ENCODE measurements around the gene CNNM3. TPM values are rescaled to one million over a fixed set of nuclear protein-coding genes. Genes with fewer than 3 reads are reported as not detected.

The CNNM3 gene
- total RNA-seq, 1 donor from 2014 or later = 10.6 TPM

DNA sequence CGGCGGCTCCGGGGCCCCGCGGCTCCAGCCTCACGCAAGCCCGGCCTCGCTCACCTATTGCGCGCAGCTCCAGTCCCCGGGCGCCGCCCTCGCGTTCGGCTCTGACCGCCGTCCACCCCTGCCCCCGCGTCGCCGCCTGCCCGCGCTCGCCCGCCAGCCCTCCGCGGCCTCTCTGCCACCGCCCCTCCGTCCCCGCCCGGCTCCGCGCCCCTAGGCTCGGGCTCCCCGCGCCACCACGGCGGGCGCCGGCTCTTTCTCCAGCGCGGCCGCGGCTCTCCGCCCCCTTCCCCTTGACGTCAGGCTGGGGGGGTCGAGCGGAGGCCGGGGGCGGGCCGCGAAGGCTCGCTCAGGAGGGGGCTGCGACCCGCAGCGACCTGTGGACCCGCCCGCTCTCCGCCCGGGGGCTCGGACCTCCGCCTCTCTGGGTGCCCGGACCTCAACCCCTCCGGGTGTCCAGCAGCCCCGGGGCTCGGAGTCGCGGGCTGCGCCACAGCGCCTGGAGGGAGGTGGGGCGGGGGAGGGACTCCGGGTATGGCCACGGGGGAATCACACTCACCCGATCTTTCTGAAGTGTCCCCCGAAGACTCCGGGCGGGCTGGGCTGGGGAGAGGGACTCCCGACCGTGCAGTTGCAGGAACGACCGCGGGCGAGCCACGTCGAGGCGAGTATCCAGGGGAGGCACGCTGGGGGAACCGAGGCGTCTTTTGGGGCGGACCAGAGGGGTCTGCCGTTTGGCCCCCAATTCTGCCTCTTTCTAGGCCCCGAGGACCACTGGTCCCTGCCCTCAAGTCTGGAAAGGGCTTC is 54.0 kb downstream of the CNNM3 start, which contains the start of gene SEMA4C:
Gene SEMA4C, minus strand, starts transcription at position 259 of the 804 bp plus-strand sequence. CDS start 2,194 bp downstream, outside the sequence.
- no peak for TF ChIP-seq CTCF (conservative IDR thresholded peaks at IDR 0.05; ENCODE audit: low read depth, low read length)
- no peak for DNase-seq (ENCODE audit: low read depth)
- peak within 1 kb of the TSS; percentile 91 for H3K4me3 ChIP-seq (ENCODE audit: low read depth, low read length)

- peak overlapping the region; percentile 91 for H3K4me3 ChIP-seq (ENCODE audit: low read depth, low read length)
- DNase-seq (ENCODE audit: low read depth) = no peak
- no peak for TF ChIP-seq CTCF (conservative IDR thresholded peaks at IDR 0.05; ENCODE audit: low read depth, low read length)
Observed at GRCh38 chr2:96870626-96871255, 54.7 kb downstream of the CNNM3 start.

GRCh38 chr2:96872591-96873349 is 56.7 kb downstream of the CNNM3 start:
- no peak for TF ChIP-seq CTCF (conservative IDR thresholded peaks at IDR 0.05; ENCODE audit: low read depth, low read length)
- DNase-seq (ENCODE audit: low read depth) = no peak
- H3K4me3 ChIP-seq (ENCODE audit: low read depth, low read length) = no peak overlapping the region

DNA sequence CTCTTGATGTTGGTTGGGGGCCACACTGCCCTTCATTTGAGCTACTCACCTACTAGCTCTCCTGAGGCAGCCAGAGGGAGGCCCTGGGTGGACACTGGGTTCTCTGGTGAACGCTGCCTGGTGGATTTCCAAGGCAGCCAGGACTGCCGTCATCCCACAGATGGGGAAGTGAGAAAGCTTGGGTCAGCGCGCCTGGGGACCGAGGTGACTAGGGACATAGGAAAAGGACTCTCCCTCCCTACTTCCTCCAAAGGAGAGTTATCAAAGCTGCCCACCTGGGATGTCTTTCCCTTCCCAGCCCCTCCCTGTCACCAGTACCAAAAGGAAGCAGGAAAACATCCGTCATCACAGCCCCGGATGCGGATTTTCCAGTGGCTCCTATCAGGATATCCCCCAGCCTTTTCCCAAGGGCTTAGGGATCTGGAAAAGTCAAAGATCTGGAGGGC is 57.6 kb downstream of the CNNM3 start:
- H3K4me3 ChIP-seq (ENCODE audit: low read depth, low read length) = no peak overlapping the region

GRCh38 chr2:96874198-96874831 is 58.2 kb downstream of the CNNM3 start:
- DNase-seq (ENCODE audit: low read depth) = no peak
- no peak for TF ChIP-seq CTCF (conservative IDR thresholded peaks at IDR 0.05; ENCODE audit: low read depth, low read length)
- no peak overlapping the region for H3K4me3 ChIP-seq (ENCODE audit: low read depth, low read length)

More for the DNA sequence above, 57.6 kb downstream of the CNNM3 start:
- no peak for TF ChIP-seq CTCF (conservative IDR thresholded peaks at IDR 0.05; ENCODE audit: low read depth, low read length)
- DNase-seq (ENCODE audit: low read depth) = no peak

DNA sequence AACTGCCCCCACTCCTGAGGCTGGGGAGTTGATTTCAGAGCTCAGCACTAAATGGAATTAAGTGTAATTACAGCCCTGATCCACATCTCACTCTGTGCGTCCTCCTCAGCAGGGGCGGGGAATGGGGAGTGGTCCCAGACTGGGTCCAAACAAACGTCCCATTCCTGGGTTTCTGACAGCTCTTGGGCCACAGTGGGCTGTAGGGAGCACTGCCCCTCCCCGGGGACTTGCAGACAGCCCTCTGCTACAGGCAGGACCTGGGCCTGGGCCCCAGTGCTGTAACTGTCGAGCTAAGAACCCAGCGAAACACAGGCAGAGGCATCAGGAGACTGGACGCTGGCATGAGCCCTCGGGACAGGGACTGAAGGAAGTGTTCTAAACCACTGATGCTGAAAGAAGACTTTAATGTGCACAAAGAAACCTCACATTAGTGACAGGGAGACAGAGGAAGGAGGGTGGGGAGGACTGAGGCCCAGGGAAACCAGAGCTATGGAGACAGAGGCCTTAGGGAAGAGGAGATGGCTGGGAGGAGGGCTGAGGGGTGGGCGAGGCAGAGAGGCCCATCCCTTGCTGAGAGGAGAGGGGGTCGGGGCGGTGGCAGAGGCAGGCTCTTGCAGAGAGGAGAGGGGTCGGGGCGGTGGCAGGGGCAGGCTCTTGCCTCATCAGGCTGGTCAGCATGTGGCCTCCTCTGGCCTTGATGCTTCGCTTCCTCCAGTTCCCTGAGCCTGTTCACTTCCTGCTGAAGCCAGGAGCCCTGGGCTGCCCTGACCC is 59.6 kb downstream of the CNNM3 start:
- no peak for DNase-seq (ENCODE audit: low read depth)
- H3K4me3 ChIP-seq (ENCODE audit: low read depth, low read length) = no peak overlapping the region
- no peak for TF ChIP-seq CTCF (conservative IDR thresholded peaks at IDR 0.05; ENCODE audit: low read depth, low read length)
